Eye (tissue), 1 donor: ENCODE measurements around the gene BAD.

ENCODE experiments used
- DNase-seq: peaks from one replicate; pipeline ENCODE4 v3.0.0-alpha.2; 2015

BAD gene

DNA sequence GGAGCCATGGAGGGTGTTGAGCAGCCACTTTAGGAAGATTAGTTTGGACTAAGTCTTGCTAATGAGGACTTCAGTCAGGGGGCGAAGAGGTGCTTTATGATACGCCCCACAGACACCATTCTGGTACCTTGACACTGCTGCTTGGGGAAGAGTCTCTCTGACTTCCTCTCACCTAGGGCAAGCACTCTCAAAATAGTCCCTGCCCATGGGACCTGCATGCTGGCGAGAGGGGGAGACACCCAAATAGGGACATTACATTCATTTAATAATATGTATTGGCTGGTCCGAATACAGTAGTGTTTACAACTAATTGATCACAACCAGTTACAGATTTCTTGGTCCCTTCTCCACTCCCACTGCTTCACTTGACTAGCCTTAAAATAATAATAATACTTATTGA is 11.3 kb upstream of the BAD start:
- DNase-seq, result no peak

DNA sequence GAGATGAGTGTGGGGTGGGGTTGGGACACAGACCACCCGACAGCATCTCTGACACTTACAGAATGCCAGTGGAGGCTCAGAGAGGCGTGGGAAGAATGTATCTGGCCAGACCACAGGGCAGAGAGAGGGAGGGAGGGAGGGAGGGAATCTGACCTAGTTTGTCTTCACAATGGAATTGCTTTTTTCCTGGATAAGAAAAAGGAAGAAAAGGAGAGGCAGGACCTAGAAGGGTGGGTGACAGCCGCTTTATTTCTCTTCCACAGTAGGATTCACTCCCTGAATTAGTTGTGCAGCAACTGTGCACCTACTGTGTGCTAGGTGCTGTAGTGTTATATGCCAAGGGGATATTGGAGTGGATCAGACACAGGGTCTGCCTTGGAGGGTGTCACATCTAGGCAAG is 10.3 kb upstream of the BAD start:
- DNase-seq, result peak; percentile 81

DNA sequence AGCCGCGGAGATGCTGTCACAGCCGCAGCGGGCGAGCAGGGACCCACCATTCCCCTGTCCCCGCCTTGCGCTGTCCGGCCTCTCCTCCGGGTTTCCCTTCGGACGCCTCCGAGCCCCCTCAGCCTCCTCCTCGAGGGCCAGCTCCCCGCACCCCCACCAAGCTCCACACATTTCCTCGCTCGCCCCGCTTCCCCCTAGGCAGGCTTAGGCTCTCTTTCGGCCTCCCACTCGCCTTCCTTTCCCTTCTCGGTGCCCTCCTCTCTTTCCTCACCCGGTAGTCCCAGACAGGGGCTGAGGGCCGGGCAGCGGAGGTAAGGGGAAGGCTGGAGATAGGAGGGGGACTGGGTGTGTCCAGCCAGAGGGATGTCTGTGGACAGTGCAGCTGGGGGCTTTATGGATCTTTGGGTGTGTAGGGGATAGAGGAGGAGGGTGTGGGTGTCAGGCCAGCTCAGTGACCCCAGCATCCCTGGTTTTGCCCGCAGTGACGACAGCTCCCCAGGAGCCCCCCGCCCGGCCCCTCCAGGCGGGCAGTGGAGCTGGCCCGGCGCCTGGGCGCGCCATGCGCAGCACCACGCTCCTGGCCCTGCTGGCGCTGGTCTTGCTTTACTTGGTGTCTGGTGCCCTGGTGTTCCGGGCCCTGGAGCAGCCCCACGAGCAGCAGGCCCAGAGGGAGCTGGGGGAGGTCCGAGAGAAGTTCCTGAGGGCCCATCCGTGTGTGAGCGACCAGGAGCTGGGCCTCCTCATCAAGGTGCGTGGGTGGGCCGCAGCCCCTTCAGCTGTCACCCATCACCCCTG is 8.2 kb upstream of the BAD start:
- peak; percentile 51 for DNase-seq

DNA sequence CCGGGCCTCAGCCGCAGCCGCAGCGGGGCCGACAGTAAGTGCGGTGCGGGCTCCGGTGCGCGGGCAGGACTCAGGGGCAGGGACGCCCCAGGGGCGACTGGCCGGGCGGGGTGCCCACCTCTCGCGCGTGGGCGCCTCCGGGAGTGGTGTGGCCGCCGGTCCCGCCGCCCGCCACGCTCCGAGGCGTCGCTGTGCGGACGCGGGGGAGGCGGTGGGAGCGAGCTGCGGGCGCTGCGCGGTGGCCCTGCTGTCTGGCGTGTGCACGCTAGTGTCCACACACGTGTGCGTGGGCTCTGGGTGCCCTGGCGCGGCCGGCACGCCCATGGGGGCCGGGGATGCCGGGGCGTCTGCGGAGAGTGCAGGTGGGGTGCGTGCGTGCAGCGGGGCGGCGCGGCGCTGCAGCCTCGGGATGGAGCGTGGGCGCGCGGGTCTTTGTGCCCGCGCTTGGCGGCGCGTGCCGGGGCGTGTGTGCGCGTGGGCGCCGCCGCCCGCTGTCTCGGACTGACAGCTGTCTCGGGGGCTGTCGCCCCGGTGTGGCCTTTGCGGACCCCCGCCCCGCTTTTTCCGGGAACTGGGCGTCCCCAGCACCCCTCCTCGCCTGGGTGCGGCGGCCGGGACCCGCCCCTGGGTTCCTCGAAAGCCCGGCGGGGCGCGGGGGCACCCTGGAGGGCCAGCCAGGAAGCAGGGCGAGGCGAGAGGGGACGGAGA is 7.4 kb upstream of the BAD start:
- DNase-seq, result peak; percentile 51

DNA sequence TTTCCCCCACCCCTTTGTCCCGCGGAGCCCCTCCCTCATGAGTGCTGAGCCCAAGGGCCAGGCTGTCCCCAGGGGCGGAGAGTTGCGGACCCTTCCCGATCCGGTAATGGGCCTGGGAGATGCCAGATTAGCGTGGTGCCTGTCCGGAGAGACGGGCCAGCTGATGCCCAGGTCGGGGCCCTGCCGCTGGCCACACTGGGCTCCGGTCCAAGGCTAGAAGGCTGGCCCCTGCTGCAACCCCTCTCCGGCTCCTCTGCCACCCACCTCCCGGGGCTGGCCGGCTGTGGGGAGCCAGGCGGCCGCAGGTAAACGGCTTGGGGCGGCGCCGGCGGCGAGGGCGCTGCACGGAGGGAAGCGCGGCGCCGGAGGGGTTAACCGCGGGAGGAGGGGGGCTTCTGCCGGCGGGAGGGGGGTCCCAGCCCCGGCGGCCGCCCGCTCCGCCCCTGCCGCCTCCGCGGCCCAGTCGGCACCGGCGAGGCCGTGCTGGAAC is 6.8 kb upstream of the BAD start, which contains the start of gene KCNK4:
TSS of gene KCNK4 (plus strand) at position 41 of the 490 bp plus-strand sequence. CDS start 1,717 bp downstream, outside the sequence.
- DNase-seq, result no peak

- no peak for DNase-seq
Measured at GRCh38 chr11:64290352-64291261, 6.1 kb upstream of the BAD start.

- no peak for DNase-seq
Measured at GRCh38 chr11:64289002-64289564, 4.6 kb upstream of the BAD start.

GRCh38 chr11:64288353-64288750 is 3.9 kb upstream of the BAD start:
- DNase-seq, result no peak

GRCh38 chr11:64287676-64288352 is 3.3 kb upstream of the BAD start:
- DNase-seq, result no peak

GRCh38 chr11:64286801-64287159 is 2.3 kb upstream of the BAD start:
- no peak for DNase-seq

- no peak for DNase-seq
Measured at GRCh38 chr11:64285885-64286800, 1.7 kb upstream of the BAD start.

DNA sequence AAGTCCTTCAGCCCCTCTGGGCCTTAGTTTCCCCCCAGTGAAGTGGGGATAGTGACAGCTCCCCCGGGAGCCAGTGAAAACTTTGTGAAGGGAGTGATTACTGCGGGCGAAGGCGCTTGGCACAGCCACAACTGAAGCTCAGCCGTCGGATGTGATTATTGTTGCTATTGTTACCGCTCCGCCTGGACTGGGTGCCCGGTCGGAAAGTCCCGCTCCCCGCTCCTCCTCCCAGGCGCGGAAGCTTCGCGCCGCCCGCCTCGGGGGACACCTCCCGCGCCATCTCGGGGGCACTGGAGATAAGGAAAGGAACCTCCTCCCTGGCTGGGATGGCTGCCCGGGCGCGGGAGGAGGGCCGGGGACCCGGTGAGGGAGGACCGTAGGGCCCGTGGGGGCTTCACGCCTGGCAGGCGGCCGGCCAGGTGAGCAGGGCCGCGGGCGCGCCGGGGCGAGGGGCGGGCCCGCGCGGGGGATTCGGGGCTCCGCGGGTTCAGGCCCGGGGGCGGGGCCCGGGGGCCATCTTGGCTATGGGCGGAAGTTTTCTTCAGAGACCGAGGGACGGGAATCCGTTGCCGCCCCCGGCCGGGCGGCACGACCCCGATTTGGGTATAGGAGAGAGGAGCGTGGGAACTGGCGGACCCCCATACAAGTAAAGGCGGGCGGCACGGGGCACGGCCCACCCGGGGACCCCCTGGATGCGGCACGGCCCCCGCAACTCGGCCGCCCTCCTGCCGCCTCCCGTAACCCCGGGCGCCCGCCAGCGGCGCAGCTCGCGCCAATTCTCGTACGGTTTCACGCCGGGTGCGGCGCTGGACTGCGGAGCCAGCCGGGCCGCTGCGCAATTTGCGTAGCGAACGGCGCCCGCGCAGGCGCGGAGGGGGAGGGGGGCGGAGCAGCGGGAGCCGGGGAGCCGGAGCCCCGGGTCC is 758 bp upstream of the BAD start, which contains the start of gene GPR137:
TSS of gene GPR137 (plus strand) at position 887 of the 923 bp plus-strand sequence. CDS start 677 bp downstream, outside the sequence.
- peak; percentile 96 for DNase-seq

DNA sequence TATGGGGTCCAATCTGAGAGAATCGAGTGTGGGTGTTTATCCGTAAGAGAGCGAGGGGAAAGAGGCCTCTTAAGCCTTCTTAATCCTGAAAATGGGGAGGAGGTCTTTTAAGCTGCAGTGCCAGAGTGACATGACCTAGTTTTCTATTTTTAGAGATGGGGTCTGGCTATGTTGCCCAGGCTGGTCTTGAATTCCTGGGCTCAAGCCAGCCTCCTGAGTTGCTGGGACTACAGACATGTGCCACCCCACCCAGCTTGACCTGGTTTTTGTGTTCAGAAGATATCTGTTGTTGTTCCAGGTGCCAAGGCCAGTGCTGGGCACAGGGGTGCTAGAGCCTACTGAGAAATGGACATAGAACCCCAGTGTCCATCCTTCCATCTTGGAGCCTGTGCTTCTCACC is 1.4 kb downstream of the BAD start:
- DNase-seq, result no peak

GRCh38 chr11:64281957-64282770 is 2.3 kb downstream of the BAD start:
- DNase-seq, result no peak

GRCh38 chr11:64278576-64279190 is 5.8 kb downstream of the BAD start:
- DNase-seq, result no peak

DNA sequence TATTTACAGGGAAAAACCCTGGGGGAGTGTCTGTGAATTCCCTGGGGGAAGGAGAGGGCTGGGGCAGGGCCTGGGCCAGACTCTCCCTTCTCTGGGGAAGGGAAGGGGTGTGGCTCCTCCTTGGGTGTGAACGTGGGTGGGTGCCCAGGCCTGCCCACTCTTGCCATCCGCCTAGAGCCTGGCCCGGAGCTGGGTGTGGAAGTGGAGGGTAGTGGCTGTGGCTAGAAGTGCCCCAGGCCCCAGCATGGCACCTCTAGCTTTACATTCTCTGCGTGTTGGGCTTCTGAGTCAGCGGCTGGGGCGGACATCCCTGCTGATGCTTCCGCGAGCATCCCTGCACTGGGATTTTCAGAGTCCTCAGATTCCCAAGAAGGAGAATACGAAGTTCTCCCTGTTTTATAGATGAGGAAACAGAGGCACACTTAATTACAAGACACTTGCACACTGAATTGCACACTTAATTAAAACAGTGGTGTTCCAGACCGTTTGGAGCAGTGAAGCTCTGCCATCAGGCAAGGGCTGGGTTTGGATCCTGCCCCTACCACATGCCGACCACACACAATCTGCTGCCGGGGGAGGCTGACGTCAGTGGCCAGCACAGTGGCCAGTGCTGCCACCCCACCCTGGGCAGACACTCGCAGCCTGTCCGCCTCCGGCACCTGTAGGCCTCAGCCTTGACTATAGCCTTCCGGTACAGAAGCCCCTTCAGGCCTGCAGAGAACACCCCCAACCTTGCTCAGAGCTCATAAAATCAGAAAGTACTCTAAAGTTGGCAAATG is 7.6 kb downstream of the BAD start:
- no peak for DNase-seq

DNA sequence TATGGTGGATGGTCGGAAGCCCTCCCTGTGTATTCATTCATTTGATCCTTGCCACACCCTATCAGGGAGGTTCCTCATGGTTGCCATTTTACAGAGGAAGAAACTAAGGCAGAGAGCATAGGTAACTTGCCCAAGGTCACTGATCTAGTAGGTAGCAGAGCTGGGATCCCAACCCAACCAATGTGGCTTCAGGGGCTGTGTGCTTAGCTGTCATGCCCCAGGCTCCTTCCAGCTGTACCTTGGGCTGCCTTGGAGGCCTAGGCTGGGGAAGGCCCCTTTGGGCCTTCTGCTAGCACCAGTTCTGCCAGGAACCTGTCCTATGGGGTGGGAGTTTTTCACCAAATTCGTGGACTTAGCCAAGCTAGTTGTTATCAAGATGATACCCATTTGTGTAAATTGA is 8.6 kb downstream of the BAD start:
- DNase-seq, result no peak
